BJ (cell line): ENCODE results near the gene C1orf159. TPM values are rescaled to one million over a fixed set of nuclear protein-coding genes. Genes with fewer than 3 reads are reported as not detected.

Experiments used
- CTCF ChIA-PET: fragments of 350-600 bp; formaldehyde crosslinking; extraction: SDS; loops from one replicate; lab custom pipeline; 2021; ENCODE audit warnings: antibody characterized with exemption, inconsistent platforms; lab: Yijun Ruan, JAX
- POLR2A ChIA-PET: fragments of 300-600 bp; sonication (Branson Sonifier 250); formaldehyde crosslinking; extraction: SDS; loops from one replicate; lab custom pipeline; 2021; ENCODE audit warnings: antibody characterized with exemption; lab: Charles Lee
- DNase-seq: peaks from one replicate; pipeline ENCODE4 v3.0.0-alpha.2; 2011; ENCODE audit warnings: low read depth
- H3K27me3 ChIP-seq: 2 replicates; pipeline ENCODE4 v1.6.0; 2011; ENCODE audit warnings: low read length; ENCODE audit not compliant: control insufficient read depth, insufficient read depth
- H3K36me3 ChIP-seq: 2 replicates; pipeline ENCODE4 v1.5.1; 2011; ENCODE audit warnings: low read length; ENCODE audit not compliant: control insufficient read depth, insufficient read depth
- H3K4me3 ChIP-seq: 2 replicates; pipeline ENCODE4 v1.5.1; 2011; ENCODE audit warnings: low read depth, mild to moderate bottlenecking, control low read depth, low read length
- polyA plus RNA-seq: library from polyadenylated mRNA; depleted of rRNA; stranded (reverse); fragments of >200 nt; gene quantifications from 2 replicates; pipeline ENCODE4 v1.2.3, GENCODE V29; 2011
- TF ChIP-seq, protein P1 (sequence below): IDR thresholded peaks from 2 replicates; pipeline ENCODE4 v1.5.1; 2011; ENCODE audit warnings: low read depth, mild to moderate bottlenecking, control low read depth, inconsistent platforms, low read length, moderate library complexity; ENCODE audit not compliant: insufficient read depth

Gene C1orf159
- polyA plus RNA-seq, 1 experiment: 8.9 TPM

DNA sequence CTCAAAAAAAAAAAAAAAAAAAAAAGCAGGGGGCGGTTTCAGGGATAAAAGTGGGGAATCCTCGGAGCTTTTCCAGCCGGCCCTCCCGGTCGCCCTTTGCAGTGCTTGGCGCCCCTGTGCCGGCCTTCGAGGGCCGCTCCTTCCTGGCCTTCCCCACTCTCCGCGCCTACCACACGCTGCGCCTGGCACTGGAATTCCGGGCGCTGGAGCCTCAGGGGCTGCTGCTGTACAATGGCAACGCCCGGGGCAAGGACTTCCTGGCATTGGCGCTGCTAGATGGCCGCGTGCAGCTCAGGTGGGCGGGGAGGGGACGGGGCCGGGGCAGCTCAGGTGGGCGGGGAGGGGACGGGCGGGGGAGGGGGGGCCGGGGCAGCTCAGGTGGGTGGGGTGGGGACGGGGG lies 67.1 kb downstream of the C1orf159 start:
- ChIA-PET CTCF (no interaction called here), POLR2A (no interaction called here)
- TF ChIP-seq, protein P1, sequence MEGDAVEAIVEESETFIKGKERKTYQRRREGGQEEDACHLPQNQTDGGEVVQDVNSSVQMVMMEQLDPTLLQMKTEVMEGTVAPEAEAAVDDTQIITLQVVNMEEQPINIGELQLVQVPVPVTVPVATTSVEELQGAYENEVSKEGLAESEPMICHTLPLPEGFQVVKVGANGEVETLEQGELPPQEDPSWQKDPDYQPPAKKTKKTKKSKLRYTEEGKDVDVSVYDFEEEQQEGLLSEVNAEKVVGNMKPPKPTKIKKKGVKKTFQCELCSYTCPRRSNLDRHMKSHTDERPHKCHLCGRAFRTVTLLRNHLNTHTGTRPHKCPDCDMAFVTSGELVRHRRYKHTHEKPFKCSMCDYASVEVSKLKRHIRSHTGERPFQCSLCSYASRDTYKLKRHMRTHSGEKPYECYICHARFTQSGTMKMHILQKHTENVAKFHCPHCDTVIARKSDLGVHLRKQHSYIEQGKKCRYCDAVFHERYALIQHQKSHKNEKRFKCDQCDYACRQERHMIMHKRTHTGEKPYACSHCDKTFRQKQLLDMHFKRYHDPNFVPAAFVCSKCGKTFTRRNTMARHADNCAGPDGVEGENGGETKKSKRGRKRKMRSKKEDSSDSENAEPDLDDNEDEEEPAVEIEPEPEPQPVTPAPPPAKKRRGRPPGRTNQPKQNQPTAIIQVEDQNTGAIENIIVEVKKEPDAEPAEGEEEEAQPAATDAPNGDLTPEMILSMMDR: no peak
- Histone ChIP-seq H3K27me3 (no peaks in the 10 kb centered on the region), H3K4me3 (no peak overlapping the region), H3K36me3 (peaks cover 48% of the 10 kb centered on the region)
- DNase-seq: no peak

DNA sequence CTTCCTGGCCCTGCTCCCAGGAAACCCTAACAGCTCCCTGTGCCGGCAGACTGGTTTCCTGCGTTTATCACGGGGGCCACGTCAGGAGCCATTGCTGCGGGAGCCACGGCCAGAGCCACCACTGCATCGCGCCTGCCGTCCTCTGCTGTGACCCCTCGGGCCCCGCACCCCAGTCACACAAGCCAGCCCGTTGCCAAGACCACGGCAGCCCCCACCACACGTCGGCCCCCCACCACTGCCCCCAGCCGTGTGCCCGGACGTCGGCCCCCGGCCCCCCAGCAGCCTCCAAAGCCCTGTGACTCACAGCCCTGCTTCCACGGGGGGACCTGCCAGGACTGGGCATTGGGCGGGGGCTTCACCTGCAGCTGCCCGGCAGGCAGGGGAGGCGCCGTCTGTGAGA lies 67.9 kb downstream of the C1orf159 start:
- no peak for DNase-seq
- CTCF ChIA-PET: no interaction called here
- peaks cover 47% of the 10 kb centered on the region for H3K36me3 ChIP-seq
- TF ChIP-seq, protein P1: no peak
- H3K4me3 ChIP-seq: no peak overlapping the region
- POLR2A ChIA-PET: no interaction called here
- H3K27me3 ChIP-seq: no peaks in the 10 kb centered on the region

DNA sequence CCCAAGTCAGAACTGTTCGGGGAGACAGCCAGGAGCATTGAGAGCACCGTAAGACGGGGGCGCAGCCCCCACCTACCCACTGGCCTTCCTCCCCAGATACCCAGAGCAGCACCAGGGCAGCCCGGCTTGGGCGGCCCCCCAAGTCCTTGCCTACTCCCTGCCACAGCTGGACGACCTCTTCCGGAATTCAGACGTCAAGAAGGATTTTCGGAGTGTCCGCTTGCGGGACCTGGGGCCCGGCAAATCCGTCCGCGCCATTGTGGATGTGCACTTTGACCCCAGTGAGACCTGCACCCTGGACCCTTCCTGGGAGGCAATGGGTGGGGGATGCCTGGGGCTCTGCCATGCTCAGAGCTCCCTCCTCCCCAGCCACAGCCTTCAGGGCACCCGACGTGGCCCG lies 68.5 kb downstream of the C1orf159 start:
- Histone ChIP-seq H3K4me3 (no peak overlapping the region), H3K36me3 (peaks cover 44% of the 10 kb centered on the region), H3K27me3 (no peaks in the 10 kb centered on the region)
- CTCF ChIA-PET: no interaction called here
- DNase-seq: no peak
- POLR2A ChIA-PET: no interaction called here
- TF ChIP-seq, protein P1: no peak

DNA sequence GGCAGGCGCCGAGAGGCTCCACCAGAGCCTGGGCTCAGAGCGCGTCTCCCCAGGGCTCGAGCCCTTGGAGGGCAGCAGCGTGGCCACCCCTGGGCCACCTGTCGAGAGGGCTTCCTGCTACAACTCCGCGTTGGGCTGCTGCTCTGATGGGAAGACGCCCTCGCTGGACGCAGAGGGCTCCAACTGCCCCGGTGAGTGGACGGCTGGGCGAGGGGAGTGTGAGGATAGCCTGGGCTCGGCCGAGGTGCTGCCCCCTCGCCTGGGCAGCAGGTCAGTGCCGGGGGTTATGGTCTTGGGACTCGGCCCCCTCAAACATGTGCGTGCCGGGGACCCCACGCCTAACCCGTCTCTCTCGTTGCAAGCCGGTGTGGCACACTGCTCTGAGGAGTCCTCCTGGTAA lies 69.1 kb downstream of the C1orf159 start:
- H3K36me3 ChIP-seq: peaks cover 43% of the 10 kb centered on the region
- no peaks in the 10 kb centered on the region for H3K27me3 ChIP-seq
- no peak for DNase-seq
- H3K4me3 ChIP-seq: no peak overlapping the region
- TF ChIP-seq, protein P1: no peak
- ChIA-PET POLR2A (no interaction called here), CTCF (no interaction called here)

DNA sequence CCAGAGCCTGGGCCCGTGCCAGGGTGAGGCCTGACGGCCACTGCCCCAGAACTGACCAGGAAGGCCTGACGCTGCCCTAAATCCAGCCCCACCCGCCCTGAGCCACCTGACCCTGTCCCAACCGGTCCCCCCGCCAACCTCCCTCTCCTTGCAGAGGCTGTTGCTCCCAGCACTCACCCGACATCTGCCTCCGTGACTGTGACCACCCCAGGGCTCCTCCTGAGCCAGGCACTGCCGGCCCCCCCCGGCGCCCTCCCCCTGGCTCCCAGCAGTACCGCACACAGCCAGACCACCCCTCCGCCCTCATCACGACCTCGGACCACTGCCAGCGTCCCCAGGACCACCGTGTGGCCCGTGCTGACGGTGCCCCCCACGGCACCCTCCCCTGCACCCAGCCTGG lies 69.6 kb downstream of the C1orf159 start:
- TF ChIP-seq, protein P1: no peak
- ChIA-PET POLR2A (no interaction called here), CTCF (interaction anchor here (2.8 kb wide), 1 partner anchor 13 kb away, joined by 9 read pairs; no protein-coding TSS in a partner anchor)
- peaks cover 40% of the 10 kb centered on the region for H3K36me3 ChIP-seq
- H3K4me3 ChIP-seq: no peak overlapping the region
- no peak for DNase-seq
- H3K27me3 ChIP-seq: no peaks in the 10 kb centered on the region
